B cell (primary cell): Measurements from ENCODE around the gene NPR2. TPM values are rescaled to one million over a fixed set of nuclear protein-coding genes. Genes with fewer than 3 reads are reported as not detected.

ENCODE experiments used
- ATAC-seq: fragments of 200-7000 bp; cut with Tn5 transposase; one replicate; pipeline ENCODE4 v1.10.0; 2021; ENCODE audit warnings: low read depth, mild to moderate bottlenecking, moderate number of reproducible peaks, moderate library complexity
- CTCF ChIA-PET: fragments of 350-600 bp; sonication (Branson Sonifier 250); formaldehyde crosslinking; loops from one replicate; lab custom pipeline; 2021; ENCODE audit warnings: antibody characterized with exemption, inconsistent platforms; lab: Charles Lee
- POLR2A ChIA-PET: fragments of 350-600 bp; sonication (Branson Sonifier 250); formaldehyde crosslinking; loops from one replicate; lab custom pipeline; 2021; ENCODE audit warnings: antibody characterized with exemption; lab: Charles Lee
- DNase-seq: peaks from one replicate; pipeline ENCODE4 v3.0.0; 2013
- H2AFZ ChIP-seq: 2 replicates; pipeline ENCODE4 v1.6.1; 2012; ENCODE audit warnings: mild to moderate bottlenecking, low read depth, low read length; ENCODE audit not compliant: insufficient read depth, poor library complexity, severe bottlenecking
- H3K27ac ChIP-seq, 2 donors: 1 replicate in 1 of 2; 2 replicates in 1 of 2; pipeline ENCODE4 v1.5.1; 2012 to 2013; ENCODE audit warnings: low read length in 2 of 2, mild to moderate bottlenecking in 2 of 2, moderate library complexity in 1 of 2
- H3K27me3 ChIP-seq, 4 experiments: fragments of 200-600 bp in 1 of 4; sonication (generic) in 1 of 4; replicated peaks in 1 of 4; 1 replicate in 2 of 4; 2 replicates in 2 of 4; pipeline versions ENCODE4 v1.6.1 to v1.7.0; 2013 to 2016; ENCODE audit warnings: low read length in 3 of 4, mild to moderate bottlenecking in 2 of 4, mixed read lengths in 1 of 4, moderate library complexity in 1 of 4; ENCODE audit not compliant: insufficient read depth in 4 of 4, control insufficient read depth in 3 of 4; ENCODE audit errors: control extremely low read depth in 1 of 4
- H3K36me3 ChIP-seq, 2 experiments: replicated peaks in 1 of 2; 1 replicate in 1 of 2; 2 replicates in 1 of 2; pipeline versions ENCODE4 v1.6.1 to v1.7.1; 2013; ENCODE audit warnings: low read length in 1 of 2; ENCODE audit not compliant: insufficient read depth in 2 of 2, control insufficient read depth in 1 of 2; ENCODE audit errors: control extremely low read depth in 1 of 2, extremely low read depth in 1 of 2
- H3K4me1 ChIP-seq, 2 donors: fragments of 200-600 bp in 1 of 2; sonication (generic) in 1 of 2; 1 replicate in 1 of 2; 2 replicates in 1 of 2; pipeline versions ENCODE4 v1.5.1 to v1.6.1; 2013 to 2017; ENCODE audit warnings: low read length in 2 of 2; ENCODE audit not compliant: control insufficient read depth in 2 of 2, insufficient read depth in 2 of 2
- H3K4me2 ChIP-seq: replicated peaks from 2 replicates; pipeline ENCODE3; 2012; ENCODE audit warnings: mild to moderate bottlenecking, low read depth, low read length; ENCODE audit not compliant: poor library complexity, severe bottlenecking
- H3K4me3 ChIP-seq, 5 experiments: fragments of 200-600 bp in 1 of 5; sonication (generic) in 1 of 5; 1 replicate in 3 of 5; 2 replicates in 2 of 5; pipeline versions ENCODE4 v1.5.1 to v1.7.0; 2011 to 2016; ENCODE audit warnings: low read length in 4 of 5, mild to moderate bottlenecking in 4 of 5, low read depth in 2 of 5, control low read depth in 1 of 5, moderate library complexity in 1 of 5; ENCODE audit not compliant: insufficient read depth in 1 of 5; ENCODE audit errors: control extremely low read depth in 1 of 5, extremely low read depth in 1 of 5
- H3K79me2 ChIP-seq: fragments of 200-600 bp; sonication (generic); one replicate; pipeline ENCODE4 v1.6.0; 2016; ENCODE audit warnings: low read length; ENCODE audit not compliant: control insufficient read depth, insufficient read depth
- H3K9ac ChIP-seq: fragments of 200-600 bp; sonication (generic); 2 replicates; pipeline ENCODE4 v1.6.1; 2017; ENCODE audit warnings: mild to moderate bottlenecking, low read length, moderate library complexity
- H3K9me3 ChIP-seq, 3 donors: one replicate each; pipeline versions ENCODE4 v1.6.1 to v1.7.1; 2013; ENCODE audit warnings: low read length in 2 of 3; ENCODE audit not compliant: control insufficient read depth in 2 of 3, insufficient read depth in 1 of 3; ENCODE audit errors: control extremely low read depth in 1 of 3
- H4K20me1 ChIP-seq: 2 replicates; pipeline ENCODE4 v1.6.0; 2012; ENCODE audit warnings: mild to moderate bottlenecking, low read length; ENCODE audit not compliant: insufficient read depth, control insufficient read depth, poor library complexity, severe bottlenecking
- H3K27ac Mint-ChIP-seq: one replicate; pipeline ENCODE4 v1.8.0; 2021; ENCODE audit warnings: mixed read lengths
- H3K27me3 Mint-ChIP-seq: one replicate; pipeline ENCODE4 v1.8.0; 2021; ENCODE audit warnings: mixed read lengths
- H3K4me1 Mint-ChIP-seq: one replicate; pipeline ENCODE4 v1.8.0; 2021; ENCODE audit warnings: mixed read lengths
- H3K4me3 Mint-ChIP-seq: one replicate; pipeline ENCODE4 v1.8.0; 2021; ENCODE audit warnings: mixed read lengths
- H3K9me3 Mint-ChIP-seq: one replicate; pipeline ENCODE4 v1.8.0; 2022; ENCODE audit warnings: mixed read lengths; ENCODE audit not compliant: insufficient read depth
- CTCF ChIP-seq: fragments of 200-600 bp; IDR thresholded peaks from one replicate; pipeline ENCODE4 v1.8.0; 2022; ENCODE audit warnings: antibody characterized with exemption, mild to moderate bottlenecking
- EZH2 ChIP-seq: IDR thresholded peaks from 2 replicates; pipeline ENCODE4 v1.6.1; 2012; ENCODE audit warnings: borderline replicate concordance, low read depth, mild to moderate bottlenecking, moderate library complexity, low read length; ENCODE audit not compliant: insufficient read depth, poor library complexity, severe bottlenecking
- WGBS: methylation state at CpG from one replicate; pipeline ENCODE4 v1.1.5; 2013; ENCODE audit warnings: missing lambda C conversion rate; ENCODE audit not compliant: insufficient coverage; 5-methylcytosine and 5-hydroxymethylcytosine counted together
- intact Hi-C: fragments of 100-400 bp; cut with micrococcal nuclease; formaldehyde crosslinking; loops from one replicate; pipeline ENCODE4 v1.10.0; 2022
- polyA plus RNA-seq: library from polyadenylated mRNA; depleted of rRNA; stranded (reverse); fragments of >200 nt; gene quantifications from 2 replicates; pipeline ENCODE4 v1.2.3, GENCODE V29; 2012
- total RNA-seq, 2 donors: library from RNA; stranded (reverse); fragments of 120-200 nt in 1 of 2; gene quantifications; 1 replicate in 1 of 2; 2 replicates in 1 of 2; pipeline versions ENCODE4 v1.2.3 to v1.2.4, GENCODE V29; 2013 to 2022

NPR2 gene
- total and polyA plus RNA-seq, 2 donors (not counting 1 experiment from before 2014, with no cell fraction given) = 7.6 to 8.0 TPM

GRCh38 chr9:35856206-35856605 lies 64.8 kb downstream of the NPR2 start:
- no peak for TF ChIP-seq CTCF
- TF ChIP-seq EZH2 = no peak
- peaks cover 3% of the 10 kb centered on the region for H3K4me1 Mint-ChIP-seq
- no peak overlapping the region for H3K4me3 ChIP-seq
- H3K4me2 ChIP-seq = no peak overlapping the region
- no peaks in the 10 kb centered on the region for H4K20me1 ChIP-seq
- no peak overlapping the region for H2AFZ ChIP-seq
- POLR2A ChIA-PET = interaction anchor here (0.5 kb wide), 1 partner anchor 11 kb away, joined by 11 read pairs; no protein-coding TSS in a partner anchor
- ATAC-seq (no peak), DNase-seq (no peak)
- H3K36me3 ChIP-seq = no peaks in the 10 kb centered on the region
- no peaks in the 10 kb centered on the region for H3K79me2 ChIP-seq
- H3K4me3 Mint-ChIP-seq = no peak overlapping the region
- intact Hi-C loops = no loop called here
- CTCF ChIA-PET = interaction anchor here (0.7 to 2.8 kb wide), 3 partner anchors 23 to 66 kb away, joined by 3 to 11 read pairs (median 3); no protein-coding TSS in a partner anchor
- peaks cover 10% of the 10 kb centered on the region for H3K27me3 Mint-ChIP-seq
- no peaks in the 10 kb centered on the region for H3K9me3 Mint-ChIP-seq
- WGBS = 84% methylated on average over 3 of the region's 3 CpGs
- H3K9me3 ChIP-seq = no peaks in the 10 kb centered on the region
- H3K27ac Mint-ChIP-seq = no peak overlapping the region
- peaks cover 0 to 6% (median 0%) of the 10 kb centered on the region in 4 experiments for H3K27me3 ChIP-seq
- H3K27ac ChIP-seq = no peak overlapping the region
- no peak overlapping the region for H3K9ac ChIP-seq
- peaks cover 0 to 5% of the 10 kb centered on the region in 2 donors for H3K4me1 ChIP-seq

GRCh38 chr9:35856882-35857281 lies 65.5 kb downstream of the NPR2 start:
- intact Hi-C loops = no loop called here
- no peaks in the 10 kb centered on the region for H3K36me3 ChIP-seq
- no peak overlapping the region for H3K9ac ChIP-seq
- no peak for TF ChIP-seq EZH2
- TF ChIP-seq CTCF = no peak
- Mint-ChIP-seq H3K27me3 (peaks cover 14% of the 10 kb centered on the region), H3K4me1 (peaks cover 3% of the 10 kb centered on the region), H3K27ac (no peak overlapping the region), H3K4me3 (no peak overlapping the region), H3K9me3 (no peaks in the 10 kb centered on the region)
- H3K4me2 ChIP-seq = no peak overlapping the region
- H3K79me2 ChIP-seq = no peaks in the 10 kb centered on the region
- H4K20me1 ChIP-seq = no peaks in the 10 kb centered on the region
- peaks cover 0 to 6% (median 0%) of the 10 kb centered on the region in 4 experiments for H3K27me3 ChIP-seq
- H3K4me3 ChIP-seq = no peak overlapping the region
- H3K4me1 ChIP-seq = peaks cover 0 to 5% of the 10 kb centered on the region in 2 donors
- no peaks in the 10 kb centered on the region for H3K9me3 ChIP-seq
- CTCF ChIA-PET = interaction anchor here (0.7 to 2.8 kb wide), 4 partner anchors 22 to 67 kb away, joined by 3 to 11 read pairs (median 8); no protein-coding TSS in a partner anchor
- 93% methylated on average over 5 of the region's 5 CpGs for WGBS
- no peak overlapping the region for H2AFZ ChIP-seq
- DNase-seq (no peak), ATAC-seq (no peak)
- H3K27ac ChIP-seq = no peak overlapping the region
- POLR2A ChIA-PET = no interaction called here
